HG03139 (cell line): ENCODE data around the gene ALDH1L2.
"Not testable (repeated sequence)": the region's sequence is repeated elsewhere in the genome, so short reads cannot be mapped to it uniquely, and the experiment has no call there.

Experiments
- ATAC-seq: cut with Tn5 transposase; IDR thresholded peaks from one replicate; pipeline ENCODE4 v1.9.1; 2021; ENCODE audit not compliant: unreplicated experiment

The ALDH1L2 gene

DNA sequence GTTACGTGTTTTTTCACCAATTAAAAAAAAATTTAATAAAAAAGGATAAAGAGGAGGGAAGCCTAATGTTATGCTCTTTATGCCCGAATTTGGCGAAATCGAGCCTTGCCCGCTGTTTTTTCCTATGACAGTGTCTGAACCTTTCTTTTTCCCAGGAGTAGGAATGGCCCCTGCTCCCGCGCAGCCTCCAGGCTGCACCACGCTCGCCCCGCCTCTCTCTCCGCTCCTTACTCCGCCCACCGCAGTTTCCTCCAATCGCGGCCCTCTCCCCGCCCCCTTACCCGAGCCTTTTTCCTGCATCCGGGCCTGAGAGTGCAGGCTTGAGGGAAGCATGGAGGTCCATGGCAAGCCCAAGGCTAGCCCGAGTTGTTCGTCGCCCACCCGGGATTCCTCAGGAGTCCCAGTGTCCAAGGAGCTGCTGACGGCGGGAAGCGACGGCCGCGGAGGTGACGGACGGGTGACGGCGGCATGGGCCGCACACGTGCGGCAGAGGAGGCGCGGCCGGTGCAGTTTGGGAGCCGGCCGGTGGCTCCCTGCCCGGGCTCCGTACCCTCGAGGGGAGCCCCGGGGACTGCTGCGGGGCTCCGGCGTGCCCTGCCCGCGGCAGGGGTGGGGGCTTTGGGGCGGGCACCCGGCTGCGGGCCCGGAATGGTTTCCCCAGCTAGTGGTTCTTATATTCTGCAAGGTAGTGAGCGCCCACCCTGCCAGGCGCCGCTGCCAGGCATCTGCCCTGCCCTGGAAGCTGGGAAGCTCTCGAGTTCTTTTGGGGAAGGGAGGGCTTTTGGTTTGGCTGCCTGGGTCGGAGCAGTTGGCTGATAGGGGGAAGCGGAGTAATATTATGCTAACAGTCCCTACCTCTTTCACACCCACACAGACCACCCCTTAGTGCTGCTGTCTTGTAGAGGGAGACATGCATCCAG, 98.0 kb downstream of the ALDH1L2 start, which contains the start of gene NOPCHAP1:
Gene NOPCHAP1, plus strand, starts transcription at position 295 of the 920 bp plus-strand sequence. Its CDS starts 37 bp downstream, at position 332.
- peak; percentile 99 for ATAC-seq

GRCh38 chr12:104985206-104985605, 99.1 kb downstream of the ALDH1L2 start:
- ATAC-seq: no peak

- not testable (repeated sequence) for ATAC-seq
Measured at GRCh38 chr12:104977688-104978087, 106.6 kb downstream of the ALDH1L2 start.

GRCh38 chr12:104976703-104977102, 107.6 kb downstream of the ALDH1L2 start:
- ATAC-seq: no peak

DNA sequence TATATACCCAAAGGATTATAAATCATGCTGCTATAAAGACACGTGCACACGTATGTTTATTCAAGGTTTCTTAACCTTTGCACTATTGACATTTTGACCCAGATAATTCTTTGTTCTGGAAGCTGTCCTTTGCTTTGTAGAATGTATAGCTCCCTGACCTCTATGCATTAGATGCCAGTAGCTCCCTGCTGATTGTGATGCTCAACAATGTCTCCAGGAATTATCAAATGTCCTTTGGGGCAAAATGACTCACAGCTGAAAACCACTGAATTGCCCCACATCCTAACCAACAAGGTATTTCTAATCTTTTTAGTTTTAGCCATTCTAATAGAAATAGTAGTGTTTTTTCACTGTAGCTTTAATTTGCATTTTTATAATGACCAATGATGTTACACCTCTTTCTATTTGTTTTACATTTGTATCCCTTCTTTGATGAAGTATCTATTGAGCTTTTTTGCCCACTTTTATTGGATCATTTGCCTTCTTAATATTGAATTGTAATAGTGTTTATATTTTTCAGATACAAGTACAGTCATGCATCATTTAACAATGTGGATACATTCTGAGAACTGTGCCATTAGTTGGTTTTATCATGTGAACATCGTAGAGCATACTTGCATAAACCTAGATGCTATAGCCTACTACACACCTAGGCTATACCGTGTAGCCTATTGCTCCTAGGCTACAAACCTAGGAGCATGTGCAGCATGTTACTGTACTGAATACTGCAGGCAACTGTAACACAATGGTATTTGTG, 108.5 kb downstream of the ALDH1L2 start:
- no peak for ATAC-seq

DNA sequence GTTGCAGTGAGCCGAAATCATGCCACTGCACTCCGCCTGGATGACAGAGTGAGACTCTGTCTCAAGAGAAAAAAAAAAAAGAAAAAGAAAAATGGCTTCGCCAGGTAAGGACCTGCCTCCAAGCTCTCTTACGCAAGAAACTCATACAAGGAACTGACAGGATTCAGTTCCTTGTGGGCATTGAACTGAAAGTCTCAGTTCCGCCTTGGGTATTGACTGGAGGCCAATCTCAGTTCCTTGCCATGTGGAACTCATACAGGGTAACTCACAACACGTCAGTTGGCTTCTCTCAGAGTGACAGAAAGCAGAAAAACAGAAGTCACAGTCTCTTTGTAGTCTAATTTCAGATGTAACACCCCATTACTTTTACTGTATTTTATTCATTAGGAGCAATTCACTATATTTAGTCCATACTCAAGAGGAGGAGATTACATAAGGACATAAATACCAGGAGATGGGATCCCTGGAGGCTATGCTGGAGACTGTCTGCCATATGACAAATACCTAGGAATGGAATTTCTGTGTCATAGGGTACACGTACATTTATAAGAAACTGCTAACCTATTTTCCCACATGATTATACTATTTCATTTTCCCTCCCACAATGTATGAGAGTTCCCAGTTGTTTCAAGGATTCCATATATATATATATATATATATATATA, 109.5 kb downstream of the ALDH1L2 start:
- peak; percentile 93 for ATAC-seq

DNA sequence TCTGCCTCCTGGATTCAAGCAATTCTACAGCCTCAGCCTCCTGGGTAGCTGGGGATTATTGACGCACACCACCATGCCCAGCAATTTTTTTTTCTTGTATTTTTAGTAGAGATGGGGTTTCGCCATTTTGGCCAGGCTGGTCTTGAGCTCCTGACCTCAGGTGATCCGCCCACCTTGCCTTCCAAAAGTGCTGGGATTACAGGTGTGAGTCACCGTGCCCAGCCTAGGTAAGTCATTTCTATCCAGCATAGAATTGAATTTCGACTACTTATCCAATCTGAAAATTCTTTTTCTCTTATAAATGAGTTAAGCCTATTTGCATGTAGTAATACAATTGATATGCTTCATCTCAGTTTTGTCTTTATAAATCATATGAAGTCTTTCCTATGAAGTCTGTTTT, 111.0 kb downstream of the ALDH1L2 start:
- no peak for ATAC-seq

GRCh38 chr12:104971306-104971705, 113.0 kb downstream of the ALDH1L2 start:
- ATAC-seq: no peak
